ENCODE results near the gene ZNF438.
"Not testable (repeated sequence)": the region's sequence is repeated elsewhere in the genome, so short reads cannot be mapped to it uniquely, and the experiment has no call there.

ZNF438 gene

DNA sequence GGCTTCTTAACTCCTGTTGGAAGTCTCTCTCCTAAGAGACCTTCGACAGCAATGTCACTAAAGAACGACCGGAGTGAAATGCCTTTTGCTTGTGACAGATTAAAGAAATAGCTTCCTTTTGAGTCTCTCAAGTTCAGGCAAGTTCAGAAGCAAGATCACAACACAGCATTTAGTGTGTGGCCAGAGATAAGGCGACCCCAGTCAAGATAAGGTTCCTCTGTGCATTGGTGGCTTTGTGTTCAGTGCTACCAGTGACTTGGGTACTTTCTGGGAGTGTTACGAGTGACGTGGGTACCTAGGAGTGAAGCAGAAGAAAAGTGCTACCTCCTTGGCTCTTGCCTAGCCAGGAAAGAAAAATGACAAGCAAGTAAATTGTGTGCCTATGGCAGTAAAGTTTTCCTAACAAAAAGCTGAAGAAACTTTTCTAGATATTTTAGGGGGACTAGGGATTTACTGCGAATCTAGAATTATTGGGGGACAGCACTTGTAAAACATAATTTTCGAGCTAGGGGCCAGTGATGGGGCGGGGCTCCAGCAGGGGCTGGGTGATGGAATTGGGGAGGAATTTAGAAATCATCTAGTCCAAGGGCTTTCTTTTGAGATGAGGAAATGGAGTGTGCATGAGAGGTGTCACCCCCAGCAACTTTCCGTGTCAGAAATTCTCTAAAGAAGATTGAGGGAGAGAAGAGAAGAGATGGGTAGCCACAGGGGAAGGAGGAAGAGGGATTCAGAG lies 210.2 kb downstream of the ZNF438 start:
- no peak for FAIRE-seq

DNA sequence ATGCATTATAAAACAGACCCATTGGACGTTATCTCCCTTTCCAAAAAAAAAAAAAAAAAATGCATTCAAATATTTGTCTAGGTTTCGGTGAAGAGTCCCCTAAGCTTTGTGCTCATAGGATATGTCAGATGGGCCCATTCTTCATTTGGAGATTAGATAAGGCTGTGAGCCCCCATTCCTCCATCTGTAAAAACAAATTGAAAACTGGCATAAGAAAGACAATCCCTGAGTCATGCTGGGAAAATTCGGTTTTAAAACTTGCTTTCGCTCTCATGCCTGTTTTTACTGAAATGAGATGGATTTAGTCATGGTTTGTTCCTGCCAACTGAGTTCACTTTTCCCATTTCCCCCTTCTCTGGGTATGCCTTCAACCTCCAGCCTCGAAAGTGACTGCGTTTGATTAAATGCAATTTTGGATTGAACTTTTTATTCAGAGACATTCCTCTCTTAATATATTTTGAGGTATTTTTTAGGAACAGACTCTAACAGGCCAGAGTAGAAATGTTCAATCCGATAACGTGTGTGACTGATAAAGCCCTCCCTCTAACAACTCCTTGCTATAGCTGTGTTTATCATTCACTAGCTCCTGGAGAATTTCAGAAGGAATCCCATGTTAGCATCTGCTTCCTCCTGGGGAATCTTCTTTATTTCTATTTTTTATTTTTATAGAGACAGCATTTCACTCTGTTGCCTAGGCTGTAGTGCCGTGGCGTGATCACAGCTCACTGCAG lies 211.2 kb downstream of the ZNF438 start:
- FAIRE-seq: no peak

DNA sequence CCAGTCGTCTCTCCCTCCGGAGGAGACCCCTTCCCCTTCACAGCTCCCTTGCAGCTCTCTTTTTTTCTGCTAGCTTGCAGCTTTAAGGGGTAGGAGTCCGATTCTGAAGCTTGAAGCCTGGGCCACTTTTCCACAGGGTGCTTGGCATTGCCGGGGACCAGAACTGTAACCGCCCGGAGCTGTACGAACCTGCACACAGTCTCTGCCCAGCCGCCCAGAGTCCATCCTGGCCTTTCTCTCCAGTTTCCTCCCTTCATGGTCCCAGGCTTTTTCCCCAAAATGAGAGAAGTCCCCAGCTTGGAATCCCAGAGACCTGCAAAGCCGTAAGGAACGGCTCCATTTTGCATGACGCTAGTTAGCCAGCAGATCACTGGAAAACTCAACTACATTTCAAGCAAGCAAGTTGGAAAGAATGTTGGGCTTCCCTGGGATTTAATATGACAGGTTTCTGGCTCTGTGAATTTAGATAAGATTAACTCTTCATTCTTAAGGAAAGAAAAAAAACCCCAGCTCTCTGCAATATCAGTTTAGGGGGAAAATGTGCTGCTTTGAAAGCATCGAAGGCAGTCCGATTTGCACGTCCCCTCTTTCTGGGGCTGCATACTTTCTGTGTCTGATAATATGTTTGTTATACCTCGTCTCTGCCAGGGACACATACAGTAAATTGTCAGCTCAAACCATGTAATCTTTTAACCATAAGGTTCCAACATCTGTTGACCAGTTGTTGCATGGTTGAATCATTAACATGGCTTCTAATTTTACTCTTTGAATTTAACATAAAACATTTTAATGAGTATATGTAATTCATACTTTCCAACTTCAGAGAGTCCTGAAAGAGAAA lies 212.1 kb downstream of the ZNF438 start:
- no peak for FAIRE-seq

DNA sequence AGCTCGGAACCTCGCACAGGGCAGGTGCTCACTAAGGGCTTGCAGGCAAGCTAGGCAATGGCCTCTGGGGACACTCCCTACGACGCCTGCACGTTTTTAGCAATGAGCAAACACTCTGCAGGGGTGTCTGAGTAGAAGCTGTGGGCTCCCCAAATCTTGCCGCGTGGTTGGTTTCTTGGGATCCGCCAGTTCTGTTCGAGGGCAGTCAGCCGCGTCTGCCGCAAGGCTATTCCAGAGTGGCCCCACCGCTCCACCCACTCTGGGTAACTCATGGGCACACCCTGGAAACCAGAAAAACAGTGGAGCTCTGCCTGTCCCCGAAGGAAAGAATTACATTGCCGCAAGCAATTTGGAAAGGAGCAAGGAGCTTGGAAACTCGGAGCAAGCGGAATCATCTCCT lies 212.8 kb downstream of the ZNF438 start:
- no peak for FAIRE-seq

DNA sequence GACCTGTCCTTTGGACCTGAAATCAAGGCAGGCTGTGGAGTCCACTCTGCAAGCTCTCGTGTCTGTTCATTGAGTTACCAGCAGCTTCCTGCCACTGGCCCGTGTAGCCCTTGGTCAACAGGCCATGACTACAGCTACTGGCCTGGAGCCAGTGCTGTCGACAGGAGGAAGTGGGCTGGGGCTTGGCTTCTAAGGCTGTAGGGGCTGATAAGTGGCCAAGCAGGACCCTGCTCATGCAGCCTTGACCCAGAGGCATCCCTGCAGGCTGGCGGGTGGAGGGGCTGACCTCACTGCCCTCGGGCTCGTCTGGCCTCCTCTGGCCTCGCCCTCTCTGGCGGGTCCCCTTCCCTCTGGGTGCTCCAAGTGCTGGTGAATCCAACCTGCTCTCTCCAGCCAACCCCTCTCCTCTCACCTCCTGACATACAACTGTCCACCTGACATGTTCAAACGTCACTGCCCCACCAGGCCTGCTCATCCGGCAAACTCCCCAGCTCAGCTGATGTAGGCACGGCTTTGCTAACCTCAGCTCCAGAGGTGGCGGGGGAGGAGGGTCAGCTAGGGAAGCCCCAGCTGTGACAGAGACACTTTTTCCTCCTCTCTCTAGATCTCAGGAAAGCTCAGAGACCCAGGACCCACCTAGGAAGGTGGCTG lies 213.5 kb downstream of the ZNF438 start:
- no peak for FAIRE-seq

DNA sequence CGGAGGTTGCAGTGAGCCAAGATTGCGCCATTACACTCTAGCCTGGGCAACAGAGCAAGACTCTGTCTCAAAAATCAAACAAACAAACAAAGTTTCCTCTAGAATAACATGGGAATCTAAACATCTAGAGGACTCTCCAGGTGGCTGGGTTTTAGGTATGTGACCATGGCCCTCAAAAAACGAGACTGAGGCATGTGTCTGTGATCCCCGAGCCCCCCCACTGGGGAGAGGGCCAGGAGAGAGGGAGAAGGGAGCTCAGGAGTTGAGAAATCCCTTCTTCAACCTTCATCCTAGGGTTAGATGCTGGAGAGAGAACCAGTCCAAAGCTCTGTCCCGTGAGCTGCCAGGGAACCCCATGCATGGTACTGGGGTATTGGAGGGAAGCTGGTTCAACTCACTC lies 214.1 kb downstream of the ZNF438 start:
- FAIRE-seq: no peak

DNA sequence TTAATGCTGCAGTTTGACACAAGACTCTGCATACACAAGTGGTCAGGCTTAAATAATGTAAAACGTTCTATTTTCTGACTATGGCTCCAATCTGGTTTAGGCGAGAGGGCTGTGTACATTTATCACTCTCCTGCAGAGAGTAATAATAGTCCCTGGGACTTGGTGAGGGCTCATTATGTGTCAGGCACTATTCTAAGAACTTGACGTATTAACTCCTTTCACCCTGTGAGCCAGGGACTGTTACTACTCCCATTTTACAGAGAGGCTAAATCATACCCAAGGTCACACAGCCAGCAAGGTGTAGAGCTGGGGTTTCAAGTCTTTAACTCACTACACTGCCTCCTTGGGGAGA lies 214.9 kb downstream of the ZNF438 start:
- no peak for FAIRE-seq

DNA sequence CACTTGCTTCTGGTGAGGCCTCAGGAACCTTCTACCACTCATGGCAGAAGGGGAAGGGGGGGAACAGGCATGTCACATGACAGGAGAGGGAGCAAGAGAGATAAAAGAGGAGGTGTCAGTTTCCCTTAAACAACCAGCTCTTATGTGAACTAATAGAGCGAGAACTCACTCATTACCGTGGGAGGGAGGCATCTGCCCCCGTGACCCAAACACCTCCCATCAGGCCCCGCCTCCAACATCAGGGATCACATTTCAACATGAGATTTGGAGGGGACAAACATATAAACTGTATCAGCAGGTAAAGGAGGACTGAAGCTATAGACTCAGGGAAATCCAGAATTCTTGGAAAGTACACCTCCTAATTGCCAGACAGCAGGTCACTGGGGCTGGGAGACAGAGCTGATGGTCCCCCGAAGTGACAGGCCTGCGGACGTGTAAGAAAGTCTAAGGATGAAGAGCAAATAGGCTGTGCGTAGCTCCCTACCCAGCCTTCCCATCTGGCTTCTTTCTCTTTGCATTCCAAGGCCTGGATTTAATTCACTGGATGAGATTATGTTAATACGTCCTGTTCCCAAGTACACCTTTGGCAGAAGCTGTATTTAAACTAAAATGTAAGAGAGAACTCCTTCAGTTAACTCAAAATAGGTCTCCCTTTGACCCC lies 215.4 kb downstream of the ZNF438 start:
- no peak for FAIRE-seq

DNA sequence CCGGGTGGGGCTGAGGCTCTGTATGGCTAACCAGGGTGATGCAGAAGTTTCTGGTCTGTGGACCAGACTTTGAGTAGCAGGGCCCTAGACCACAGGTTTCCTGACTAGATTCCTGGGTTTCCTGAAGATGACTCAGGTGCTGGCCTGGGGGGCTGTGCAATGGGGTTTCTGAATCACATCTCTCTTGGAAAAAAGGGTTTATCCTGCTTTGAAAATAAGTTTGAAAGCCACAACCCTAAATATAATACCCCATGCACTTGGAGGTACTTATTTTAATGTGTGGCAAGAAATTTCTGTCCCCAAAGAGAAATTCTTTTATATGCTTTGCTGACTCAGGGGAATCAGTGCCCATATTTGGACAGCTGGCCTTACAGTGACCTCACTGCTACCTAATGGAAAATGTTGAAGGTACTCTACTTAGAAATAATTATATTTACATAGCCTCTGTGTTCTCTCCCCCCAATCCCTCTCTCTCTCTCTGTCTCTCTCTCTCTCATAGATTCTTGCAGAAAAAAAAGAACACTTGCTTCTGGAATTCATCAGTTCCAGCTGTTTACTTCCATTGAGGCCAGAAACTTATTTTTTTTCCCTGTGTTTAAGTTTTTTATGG lies 217.7 kb downstream of the ZNF438 start:
- no peak for FAIRE-seq

DNA sequence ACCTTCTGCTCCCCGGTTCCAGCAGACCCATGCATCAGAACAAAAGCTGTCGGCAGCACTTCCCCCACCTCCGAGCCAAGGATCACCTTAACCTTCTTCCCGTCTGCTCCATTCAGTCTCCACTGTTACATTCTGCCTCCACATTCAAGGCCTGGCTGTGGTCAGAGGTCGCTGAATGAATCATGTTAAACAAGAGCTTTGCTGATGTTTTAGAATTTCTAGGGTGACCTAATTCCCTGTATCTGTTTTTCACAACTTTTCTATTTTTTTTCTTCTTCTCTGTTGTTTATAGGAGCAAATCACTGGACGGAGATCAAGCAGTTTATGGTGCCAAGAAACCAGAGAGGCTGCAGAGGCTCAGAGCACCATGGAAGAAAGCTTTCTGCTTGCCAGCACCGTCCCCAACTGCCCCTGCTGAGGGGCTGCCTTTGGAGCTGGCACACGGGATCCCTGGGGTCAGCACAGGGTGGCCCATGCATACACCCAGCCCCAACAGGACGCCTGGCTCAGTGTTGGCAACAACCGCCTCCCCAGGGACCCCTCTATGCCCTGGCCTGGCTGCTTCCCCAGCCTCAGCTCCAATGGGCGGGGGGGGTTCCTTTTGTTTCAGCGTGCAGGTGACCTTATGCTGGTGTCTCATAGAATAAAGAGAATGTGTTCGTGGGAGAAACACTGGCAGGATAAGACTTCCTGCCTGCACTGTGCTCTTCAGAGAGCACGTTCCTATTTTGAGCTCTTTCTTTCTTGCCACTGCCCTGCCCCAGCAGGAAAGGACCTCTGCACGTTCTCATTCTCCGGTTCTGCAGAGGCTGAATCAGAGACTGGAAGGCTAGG lies 219.4 kb downstream of the ZNF438 start:
- no peak for FAIRE-seq

DNA sequence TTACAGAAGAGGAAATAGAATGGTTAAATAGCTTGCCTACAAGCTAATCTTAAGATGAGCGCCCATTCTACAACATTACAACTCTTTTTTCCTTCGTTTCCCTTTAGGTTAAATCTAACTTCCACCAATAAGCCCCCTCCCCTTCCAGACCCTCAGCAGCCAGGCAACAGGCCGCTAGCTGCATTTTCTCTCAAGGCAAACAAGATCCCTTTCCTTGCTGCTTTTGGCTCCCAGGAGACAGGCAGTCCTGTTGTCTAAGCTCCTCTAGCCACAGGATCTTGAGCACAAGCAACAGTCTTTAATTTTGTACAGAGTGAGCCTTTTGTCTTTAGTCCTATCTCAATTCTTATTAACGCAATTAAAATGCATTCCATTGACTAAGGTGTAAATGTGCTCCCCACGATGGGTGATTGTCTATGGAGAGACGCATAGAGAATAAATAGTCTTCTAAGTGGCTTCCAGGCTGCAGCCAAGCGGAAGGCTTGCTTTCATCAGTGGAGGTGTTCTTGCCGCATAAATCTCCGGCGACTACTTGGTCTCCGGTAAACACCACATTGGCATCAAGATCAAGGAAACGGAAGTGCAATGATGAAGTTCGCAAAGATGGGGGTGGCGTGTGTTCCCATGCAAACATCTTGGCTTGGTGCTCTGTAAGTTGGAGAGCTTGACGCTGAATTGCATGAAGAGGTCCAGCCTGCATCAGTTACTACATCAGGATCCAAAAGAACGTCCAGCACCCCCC lies 220.2 kb downstream of the ZNF438 start:
- FAIRE-seq: no peak

DNA sequence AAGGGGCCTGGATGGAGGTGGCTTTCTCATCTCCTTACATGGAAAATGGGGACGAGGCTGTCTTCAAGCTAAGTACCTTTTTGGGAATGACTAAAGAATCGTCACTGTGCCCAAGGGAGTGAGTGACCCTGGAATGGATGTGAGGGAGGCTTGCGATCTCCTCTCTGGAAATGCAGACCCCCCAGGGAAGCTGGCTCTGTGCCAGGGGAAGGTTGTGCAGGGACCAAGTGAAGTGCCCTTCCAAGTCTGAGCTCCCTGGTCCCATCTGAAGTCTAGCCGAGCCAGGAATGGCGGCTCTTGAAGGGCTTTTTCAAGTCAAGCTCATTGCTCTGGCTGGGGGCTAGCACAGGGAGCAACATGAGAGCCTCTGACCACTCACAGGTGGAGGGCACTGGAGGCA lies 221.2 kb downstream of the ZNF438 start:
- FAIRE-seq: no peak

DNA sequence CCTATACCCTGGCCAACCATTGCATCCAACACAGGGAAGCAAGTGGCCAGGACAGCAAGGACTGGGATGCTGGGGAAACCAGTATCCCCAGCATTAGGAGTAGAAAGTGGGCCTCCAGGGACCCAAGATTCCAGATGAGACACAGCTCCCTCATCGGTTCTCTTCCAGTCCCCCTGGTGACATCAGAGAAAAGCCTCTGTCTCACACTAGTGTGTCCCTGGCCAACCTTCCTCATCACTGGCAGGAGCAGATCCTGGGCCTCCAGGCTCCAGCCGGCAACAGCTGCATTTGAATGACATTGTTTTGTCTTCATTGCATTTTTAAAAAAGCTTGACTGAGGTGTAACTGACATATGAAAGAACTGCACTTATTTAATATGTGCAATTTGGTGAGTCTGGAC lies 224.8 kb downstream of the ZNF438 start:
- FAIRE-seq: no peak

DNA sequence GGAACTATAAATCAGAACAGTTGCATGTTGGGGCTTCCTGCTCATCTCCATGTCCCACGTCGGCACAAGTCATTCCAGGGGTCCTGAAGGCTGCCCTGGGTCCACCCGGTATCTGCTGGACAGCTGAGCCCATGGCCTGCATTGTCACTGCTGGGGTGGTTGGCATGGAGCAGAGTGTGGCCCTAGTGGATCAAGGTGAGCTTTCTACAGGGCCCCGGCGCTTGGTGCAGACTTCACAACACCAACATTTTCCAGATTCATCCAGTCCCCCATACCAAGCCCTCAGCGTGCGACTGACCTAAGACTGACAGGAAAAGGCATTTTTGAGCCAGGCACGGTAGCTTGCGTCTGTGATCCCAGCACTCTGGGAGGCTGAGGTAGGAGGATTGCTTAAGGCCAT lies 226.6 kb downstream of the ZNF438 start:
- FAIRE-seq: no peak

DNA sequence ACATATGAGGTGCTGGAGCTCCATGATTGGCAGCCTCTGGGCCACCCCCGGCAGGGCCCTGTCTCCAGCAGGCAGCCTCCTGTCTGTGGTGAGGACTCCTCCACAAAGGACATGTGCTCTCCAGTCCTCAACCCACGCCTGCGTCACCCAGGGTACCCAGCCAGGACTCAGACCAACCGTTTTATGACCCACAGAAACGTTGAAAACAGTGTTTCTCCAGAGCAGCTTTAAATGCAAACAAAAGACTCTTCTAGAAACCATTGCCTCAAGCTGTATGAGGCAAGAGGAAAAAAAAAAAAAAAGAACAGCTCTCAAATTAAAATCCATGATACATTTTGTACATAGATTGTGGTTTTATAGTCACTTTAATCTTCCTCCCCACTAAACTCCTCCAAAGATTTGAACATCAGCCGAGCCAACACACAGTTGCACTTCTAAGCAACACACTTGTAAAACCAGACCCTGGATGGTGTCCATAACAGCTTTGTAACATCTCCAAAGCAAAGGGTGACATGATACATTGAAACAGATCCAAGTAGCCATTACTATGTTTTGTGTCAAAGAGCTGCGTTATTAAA lies 227.1 kb downstream of the ZNF438 start:
- FAIRE-seq: no peak

DNA sequence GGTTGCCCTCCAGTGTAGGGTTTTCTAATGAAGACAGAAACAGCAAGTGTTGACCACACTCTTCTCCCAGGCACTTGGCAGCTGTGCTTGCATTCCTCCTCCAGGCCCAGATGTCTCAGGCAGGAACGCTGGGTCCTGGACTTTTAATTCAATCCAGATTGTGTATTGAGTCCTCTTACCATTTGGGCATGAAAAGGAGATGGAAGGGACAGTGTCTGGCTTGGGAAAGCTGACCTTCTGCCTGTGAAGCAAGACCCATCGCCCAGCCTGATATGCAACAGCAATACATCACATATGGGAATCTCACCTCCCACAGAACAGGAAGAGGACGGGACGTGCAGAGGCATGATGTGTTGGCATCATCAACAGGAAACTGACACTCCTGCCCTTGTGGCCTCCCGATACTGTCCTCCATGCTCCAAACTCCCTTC lies 227.8 kb downstream of the ZNF438 start:
- FAIRE-seq: no peak

DNA sequence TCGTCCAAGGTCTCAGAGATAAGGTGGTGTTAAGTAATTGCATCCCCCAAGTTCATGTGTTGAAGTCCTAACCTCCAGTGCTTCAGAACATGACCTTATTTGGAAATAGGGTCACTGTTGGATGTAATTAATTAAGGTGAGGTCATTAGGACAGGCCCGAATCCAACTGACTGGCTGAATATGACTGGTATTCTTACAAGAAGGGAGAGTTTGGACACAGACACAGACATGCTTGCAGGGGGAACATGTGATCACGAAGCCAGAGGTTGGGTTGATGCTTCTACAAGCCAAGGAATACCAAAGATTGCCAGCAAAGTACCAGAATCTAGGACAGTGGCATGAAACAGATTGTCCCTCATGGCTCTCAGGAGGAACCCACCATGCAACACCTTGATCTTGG lies 228.6 kb downstream of the ZNF438 start:
- FAIRE-seq: no peak

DNA sequence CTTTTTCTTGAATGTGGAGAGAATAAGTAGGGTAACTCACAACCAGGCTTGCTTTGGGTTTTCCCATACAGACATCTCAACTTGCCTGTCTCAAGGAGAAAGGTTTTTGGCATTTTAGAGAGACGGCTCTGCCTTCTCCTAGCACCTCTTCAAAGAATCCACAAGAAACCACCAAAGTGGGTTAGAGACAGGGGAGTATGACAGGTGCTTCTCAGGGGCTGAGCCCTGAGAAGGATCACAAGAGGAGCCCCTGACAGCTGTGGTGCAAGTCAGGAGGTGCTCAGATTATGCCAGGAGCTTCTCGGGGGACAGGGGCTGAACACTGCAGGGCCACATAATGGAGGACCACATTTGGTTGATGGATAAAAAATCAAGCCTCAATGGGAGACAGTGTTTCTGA lies 231.3 kb downstream of the ZNF438 start:
- no peak for FAIRE-seq

DNA sequence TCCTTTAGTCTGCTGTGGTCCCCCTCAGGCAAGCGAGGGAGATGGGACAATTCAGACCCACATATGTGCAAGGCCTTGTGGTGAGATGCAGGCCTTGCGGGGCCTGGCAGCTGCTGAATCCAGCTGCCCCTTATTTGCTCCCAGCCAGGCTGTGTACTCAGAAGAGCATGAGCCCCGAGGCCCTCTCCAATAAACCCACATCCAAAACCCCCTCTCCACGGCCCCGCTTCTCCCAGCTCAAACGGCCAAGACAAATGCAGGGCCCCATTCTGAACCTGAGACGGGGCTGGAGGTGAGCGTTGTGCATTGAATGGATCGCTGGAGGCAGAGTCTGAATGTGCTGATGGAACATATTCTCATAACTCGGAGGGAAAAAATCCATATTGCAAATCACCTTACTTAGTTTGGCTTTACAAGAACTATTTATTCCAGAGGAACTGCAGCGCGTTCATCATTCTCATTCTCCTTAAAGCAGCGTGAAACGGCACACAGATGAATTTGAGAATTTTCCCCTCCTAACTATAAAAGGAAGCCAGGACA lies 232.9 kb downstream of the ZNF438 start:
- FAIRE-seq: no peak

DNA sequence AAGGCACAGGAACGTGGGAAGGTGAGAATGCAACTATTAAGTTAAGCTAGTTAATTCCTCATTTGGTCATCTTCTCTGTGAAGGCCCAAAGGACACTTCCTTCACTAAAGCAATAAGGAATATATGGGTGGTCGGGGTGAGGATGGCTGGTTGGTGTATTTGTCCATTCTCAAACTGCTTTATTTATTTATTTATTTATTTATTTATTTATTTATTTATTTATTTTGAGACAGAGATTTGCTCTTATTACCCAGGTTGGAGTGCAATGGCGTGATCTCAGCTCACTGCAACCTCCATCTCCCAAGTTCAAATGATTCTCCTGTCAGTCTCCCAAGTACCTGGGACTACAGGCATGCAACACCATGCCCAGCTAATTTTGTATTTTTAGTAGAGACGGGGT lies 236.6 kb downstream of the ZNF438 start:
- FAIRE-seq: not testable (repeated sequence)
